Fibroblast of lung (primary cell): ENCODE results near the gene MARK3. TPM values are rescaled to one million over a fixed set of nuclear protein-coding genes. Genes with fewer than 3 reads are reported as not detected.

Experiments
- DNase-seq, 2 donors: peaks; one replicate each; pipeline versions ENCODE4 v3.0.0 to v3.0.0-alpha.2; 2010; ENCODE audit warnings: low read depth in 2 of 2
- H2AFZ ChIP-seq: 2 replicates; pipeline ENCODE4 v1.5.1; 2012; ENCODE audit warnings: low read length, control low read depth, inconsistent platforms
- H3K27ac ChIP-seq: 2 replicates; pipeline ENCODE4 v1.5.1; 2011; ENCODE audit warnings: low read length, control low read depth; ENCODE audit not compliant: insufficient read depth
- H3K27me3 ChIP-seq: 2 replicates; pipeline ENCODE4 v1.5.1; 2011; ENCODE audit warnings: mild to moderate bottlenecking, low read length; ENCODE audit not compliant: control insufficient read depth, insufficient read depth
- H3K36me3 ChIP-seq: 2 replicates; pipeline ENCODE4 v1.5.1; 2011; ENCODE audit warnings: low read length; ENCODE audit not compliant: control insufficient read depth, insufficient read depth
- H3K4me1 ChIP-seq: 2 replicates; pipeline ENCODE4 v1.5.1; 2011; ENCODE audit warnings: low read length; ENCODE audit not compliant: control insufficient read depth, insufficient read depth; ENCODE audit errors: extremely low read depth
- H3K4me2 ChIP-seq: 2 replicates; pipeline ENCODE4 v1.5.1; 2011; ENCODE audit warnings: low read length, control low read depth; ENCODE audit not compliant: insufficient read depth; ENCODE audit errors: extremely low read depth
- H3K4me3 ChIP-seq, 4 experiments: fragments of 200-600 bp in 1 of 4; sonication (generic) in 1 of 4; replicated peaks in 1 of 4; 2 replicates each; pipeline ENCODE4 v1.5.1; 2011 to 2016; ENCODE audit warnings: low read length in 4 of 4, low read depth in 3 of 4, mild to moderate bottlenecking in 3 of 4, control low read depth in 2 of 4, inconsistent platforms in 1 of 4, mixed read lengths in 1 of 4; ENCODE audit not compliant: insufficient read depth in 1 of 4; ENCODE audit errors: control extremely low read depth in 1 of 4
- H3K79me2 ChIP-seq: 2 replicates; pipeline ENCODE4 v1.5.1; 2012; ENCODE audit warnings: mild to moderate bottlenecking, low read length, inconsistent platforms; ENCODE audit not compliant: control insufficient read depth, insufficient read depth
- H3K9ac ChIP-seq: 2 replicates; pipeline ENCODE4 v1.5.1; 2011; ENCODE audit warnings: mild to moderate bottlenecking, low read length, control low read depth; ENCODE audit not compliant: insufficient read depth
- H3K9me3 ChIP-seq: 2 replicates; pipeline ENCODE4 v1.5.1; 2012; ENCODE audit warnings: low read depth, low read length; ENCODE audit not compliant: control insufficient read depth, insufficient read depth
- H4K20me1 ChIP-seq: 2 replicates; pipeline ENCODE4 v1.5.1; 2011; ENCODE audit warnings: low read length; ENCODE audit not compliant: control insufficient read depth, insufficient read depth; ENCODE audit errors: extremely low read depth
- EZH2 ChIP-seq: IDR thresholded peaks from 2 replicates; pipeline ENCODE4 v1.5.1; 2012; ENCODE audit warnings: low read length, control low read depth, mild to moderate bottlenecking; ENCODE audit errors: missing control alignments
- polyA plus RNA-seq, 2 donors: library from polyadenylated mRNA; depleted of rRNA in 1 of 2; stranded (reverse) in 1 of 2; unstranded in 1 of 2; fragments of >200 nt; gene quantifications; 2 replicates each; pipeline ENCODE4 v1.2.1, GENCODE V29; 2011 to 2012; ENCODE audit warnings: missing spikeins in 1 of 2
- total RNA-seq: library from RNA; depleted of rRNA; stranded (reverse); fragments of >200 nt; gene quantifications from 2 replicates; pipeline ENCODE4 v1.2.1, GENCODE V29; 2014
- TF ChIP-seq, protein P1 (sequence below), 2 donors: IDR thresholded peaks in 1 of 2; conservative IDR thresholded peaks in 1 of 2; 1 replicate in 1 of 2; 2 replicates in 1 of 2; pipeline ENCODE4 v1.5.1; 2011 to 2012; ENCODE audit warnings: low read length in 2 of 2, control low read depth in 1 of 2, inconsistent platforms in 1 of 2, low read depth in 1 of 2, mild to moderate bottlenecking in 1 of 2

MARK3 gene
- total and polyA plus RNA-seq, 2 donors (not counting 1 experiment from before 2014, with no cell fraction given) = 76.0 to 119 TPM

DNA sequence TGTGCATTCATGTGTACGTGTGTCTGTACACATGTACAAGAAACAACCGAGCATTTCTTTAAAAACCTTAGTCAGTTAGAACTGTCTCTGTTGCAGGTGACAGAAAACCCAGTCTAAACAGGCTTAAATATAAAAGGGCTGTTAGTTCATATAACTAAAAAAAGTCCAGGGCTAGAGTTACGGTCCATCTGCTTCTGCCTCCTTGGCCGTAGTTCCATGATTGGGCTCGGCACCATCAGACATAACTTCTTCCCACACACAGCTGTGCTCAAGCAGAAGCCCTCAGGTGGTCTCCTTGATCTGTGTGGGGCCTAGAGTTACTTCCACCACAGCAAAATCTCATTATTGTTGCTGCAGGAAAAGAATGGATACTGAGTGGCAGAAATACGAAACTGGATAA is 102.9 kb downstream of the MARK3 start:
- Histone ChIP-seq H3K4me1 (peaks cover 11% of the 10 kb centered on the region), H3K4me3 (no peak overlapping the region), H3K27ac (peak overlapping the region; percentile 51), H3K9ac (no peak overlapping the region), H3K79me2 (no peaks in the 10 kb centered on the region), H3K36me3 (peaks cover 7% of the 10 kb centered on the region), H3K4me2 (no peak overlapping the region), H4K20me1 (no peaks in the 10 kb centered on the region), H3K9me3 (no peaks in the 10 kb centered on the region), H3K27me3 (no peaks in the 10 kb centered on the region), H2AFZ (no peak overlapping the region)
- TF ChIP-seq, protein P1, sequence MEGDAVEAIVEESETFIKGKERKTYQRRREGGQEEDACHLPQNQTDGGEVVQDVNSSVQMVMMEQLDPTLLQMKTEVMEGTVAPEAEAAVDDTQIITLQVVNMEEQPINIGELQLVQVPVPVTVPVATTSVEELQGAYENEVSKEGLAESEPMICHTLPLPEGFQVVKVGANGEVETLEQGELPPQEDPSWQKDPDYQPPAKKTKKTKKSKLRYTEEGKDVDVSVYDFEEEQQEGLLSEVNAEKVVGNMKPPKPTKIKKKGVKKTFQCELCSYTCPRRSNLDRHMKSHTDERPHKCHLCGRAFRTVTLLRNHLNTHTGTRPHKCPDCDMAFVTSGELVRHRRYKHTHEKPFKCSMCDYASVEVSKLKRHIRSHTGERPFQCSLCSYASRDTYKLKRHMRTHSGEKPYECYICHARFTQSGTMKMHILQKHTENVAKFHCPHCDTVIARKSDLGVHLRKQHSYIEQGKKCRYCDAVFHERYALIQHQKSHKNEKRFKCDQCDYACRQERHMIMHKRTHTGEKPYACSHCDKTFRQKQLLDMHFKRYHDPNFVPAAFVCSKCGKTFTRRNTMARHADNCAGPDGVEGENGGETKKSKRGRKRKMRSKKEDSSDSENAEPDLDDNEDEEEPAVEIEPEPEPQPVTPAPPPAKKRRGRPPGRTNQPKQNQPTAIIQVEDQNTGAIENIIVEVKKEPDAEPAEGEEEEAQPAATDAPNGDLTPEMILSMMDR (conservative IDR thresholded peaks at IDR 0.05 in 1 of 2, IDR thresholded peaks at IDR 0.05 in 1 of 2; ENCODE audit: low read depth in 1 of 2, low read length in 2 of 2) = no peak
- TF ChIP-seq EZH2 = no peak
- DNase-seq = no peak

DNA sequence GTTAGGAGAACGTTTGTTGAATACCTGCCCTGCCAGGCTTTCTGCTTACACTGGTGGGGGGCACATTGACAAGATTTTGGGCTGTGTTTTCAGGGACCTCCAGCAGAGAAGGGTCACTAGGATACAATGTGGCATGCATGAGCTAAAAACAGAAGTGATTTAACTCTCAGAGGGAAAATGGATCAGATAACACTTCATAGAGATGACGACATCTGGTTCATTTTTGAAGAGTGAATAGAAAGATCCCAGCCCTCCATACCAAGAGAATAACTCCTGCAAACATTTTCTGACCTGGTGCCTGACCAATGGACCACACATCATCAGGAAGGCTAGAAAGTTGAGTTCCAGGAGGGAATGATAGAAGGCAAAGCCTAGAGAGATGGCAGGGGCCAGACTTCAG is 103.7 kb downstream of the MARK3 start:
- Histone ChIP-seq H3K4me3 (no peak overlapping the region), H3K9me3 (no peaks in the 10 kb centered on the region), H2AFZ (no peak overlapping the region), H3K36me3 (peaks cover 7% of the 10 kb centered on the region), H3K4me2 (no peak overlapping the region), H3K27me3 (no peaks in the 10 kb centered on the region), H3K79me2 (no peaks in the 10 kb centered on the region), H3K27ac (peak overlapping the region; percentile 51), H3K4me1 (peaks cover 10% of the 10 kb centered on the region), H3K9ac (no peak overlapping the region), H4K20me1 (no peaks in the 10 kb centered on the region)
- peak; percentile 53 to 56 for DNase-seq
- TF ChIP-seq, protein P1 (conservative IDR thresholded peaks at IDR 0.05 in 1 of 2, IDR thresholded peaks at IDR 0.05 in 1 of 2; ENCODE audit: low read depth in 1 of 2, low read length in 2 of 2) = no peak
- TF ChIP-seq EZH2 = no peak

DNA sequence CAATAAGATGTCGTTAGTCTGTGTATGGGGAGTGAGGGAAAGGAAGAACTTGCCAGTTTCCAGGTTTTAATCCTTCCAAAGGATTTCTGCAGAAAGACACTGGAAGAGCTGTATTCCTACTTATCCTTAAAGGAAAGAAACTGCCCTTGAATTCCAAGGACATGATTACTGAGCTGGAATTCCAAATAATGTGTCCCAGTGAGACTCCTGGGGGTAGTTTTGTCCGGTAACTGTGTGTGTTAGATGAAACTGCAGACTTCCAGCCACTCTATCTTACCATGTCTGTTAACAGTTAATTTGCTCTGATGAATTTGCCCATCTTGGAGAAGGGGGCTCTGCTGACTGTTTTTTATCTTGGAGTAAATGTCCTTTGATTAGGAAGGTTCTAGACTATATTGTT is 104.4 kb downstream of the MARK3 start:
- H3K4me2 ChIP-seq = no peak overlapping the region
- no peaks in the 10 kb centered on the region for H3K79me2 ChIP-seq
- no peaks in the 10 kb centered on the region for H3K9me3 ChIP-seq
- no peaks in the 10 kb centered on the region for H3K27me3 ChIP-seq
- H3K4me1 ChIP-seq = peaks cover 10% of the 10 kb centered on the region
- TF ChIP-seq EZH2 = no peak
- TF ChIP-seq, protein P1 (conservative IDR thresholded peaks at IDR 0.05 in 1 of 2, IDR thresholded peaks at IDR 0.05 in 1 of 2; ENCODE audit: low read depth in 1 of 2, low read length in 2 of 2) = no peak
- H3K36me3 ChIP-seq = peaks cover 7% of the 10 kb centered on the region
- no peak overlapping the region for H2AFZ ChIP-seq
- H4K20me1 ChIP-seq = no peaks in the 10 kb centered on the region
- peak overlapping the region; percentile 30 for H3K27ac ChIP-seq
- H3K9ac ChIP-seq = no peak overlapping the region
- DNase-seq = no peak
- H3K4me3 ChIP-seq = no peak overlapping the region
